GM20000 (cell line): ENCODE results near the gene SNX24.
"Not testable (repeated sequence)": the region's sequence is repeated elsewhere in the genome, so short reads cannot be mapped to it uniquely, and the experiment has no call there.

Source experiments
- DNase-seq: peaks from one replicate; pipeline ENCODE4 v3.0.0; 2012; ENCODE audit warnings: low spot score
- TF ChIP-seq, protein P1 (sequence below): IDR thresholded peaks from 2 replicates; pipeline ENCODE4 v1.5.1; 2012; ENCODE audit warnings: mild to moderate bottlenecking, control low read depth; ENCODE audit errors: extremely low read depth, missing control alignments

The SNX24 gene

DNA sequence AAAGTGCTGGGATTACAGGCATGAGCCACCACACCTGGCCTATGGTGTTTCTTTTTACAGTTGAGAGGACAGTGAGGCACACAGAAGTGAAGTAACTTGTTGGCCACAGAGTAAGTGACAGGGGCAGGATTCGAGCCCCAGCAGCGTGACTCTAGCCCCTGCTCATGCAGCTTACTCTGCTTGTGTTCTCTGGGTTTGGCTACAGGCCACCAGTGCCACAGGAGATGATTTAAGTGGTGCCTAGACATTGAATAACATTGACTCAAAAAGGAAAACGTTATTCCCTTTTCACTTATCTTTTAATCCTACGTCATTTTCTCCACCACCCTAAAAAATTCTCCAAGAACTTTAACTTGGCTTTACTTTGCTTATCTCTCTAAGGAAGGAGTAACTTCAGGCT, 61.4 kb downstream of the SNX24 start:
- no peak for DNase-seq
- TF ChIP-seq, protein P1, sequence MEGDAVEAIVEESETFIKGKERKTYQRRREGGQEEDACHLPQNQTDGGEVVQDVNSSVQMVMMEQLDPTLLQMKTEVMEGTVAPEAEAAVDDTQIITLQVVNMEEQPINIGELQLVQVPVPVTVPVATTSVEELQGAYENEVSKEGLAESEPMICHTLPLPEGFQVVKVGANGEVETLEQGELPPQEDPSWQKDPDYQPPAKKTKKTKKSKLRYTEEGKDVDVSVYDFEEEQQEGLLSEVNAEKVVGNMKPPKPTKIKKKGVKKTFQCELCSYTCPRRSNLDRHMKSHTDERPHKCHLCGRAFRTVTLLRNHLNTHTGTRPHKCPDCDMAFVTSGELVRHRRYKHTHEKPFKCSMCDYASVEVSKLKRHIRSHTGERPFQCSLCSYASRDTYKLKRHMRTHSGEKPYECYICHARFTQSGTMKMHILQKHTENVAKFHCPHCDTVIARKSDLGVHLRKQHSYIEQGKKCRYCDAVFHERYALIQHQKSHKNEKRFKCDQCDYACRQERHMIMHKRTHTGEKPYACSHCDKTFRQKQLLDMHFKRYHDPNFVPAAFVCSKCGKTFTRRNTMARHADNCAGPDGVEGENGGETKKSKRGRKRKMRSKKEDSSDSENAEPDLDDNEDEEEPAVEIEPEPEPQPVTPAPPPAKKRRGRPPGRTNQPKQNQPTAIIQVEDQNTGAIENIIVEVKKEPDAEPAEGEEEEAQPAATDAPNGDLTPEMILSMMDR = no peak

DNA sequence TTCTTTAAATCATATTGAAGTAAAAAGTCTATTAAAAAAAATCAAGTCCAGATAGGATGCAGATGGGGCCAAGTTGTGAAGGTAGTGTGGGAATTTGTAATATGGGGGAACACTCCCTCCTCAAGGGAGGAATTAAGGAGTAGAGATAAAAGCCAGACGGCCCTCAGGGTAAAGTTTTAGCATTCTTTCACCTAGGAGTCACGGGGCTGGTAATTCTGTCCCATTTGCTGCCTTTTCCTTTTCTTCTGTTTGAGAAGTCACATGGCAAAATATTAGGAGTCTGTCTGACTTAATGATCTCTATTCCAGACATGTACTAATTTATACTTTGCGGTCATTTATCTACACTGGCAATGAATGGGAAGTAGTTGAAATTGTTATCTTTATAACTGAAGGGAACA, 61.9 kb downstream of the SNX24 start:
- DNase-seq = no peak
- TF ChIP-seq, protein P1 = no peak

DNA sequence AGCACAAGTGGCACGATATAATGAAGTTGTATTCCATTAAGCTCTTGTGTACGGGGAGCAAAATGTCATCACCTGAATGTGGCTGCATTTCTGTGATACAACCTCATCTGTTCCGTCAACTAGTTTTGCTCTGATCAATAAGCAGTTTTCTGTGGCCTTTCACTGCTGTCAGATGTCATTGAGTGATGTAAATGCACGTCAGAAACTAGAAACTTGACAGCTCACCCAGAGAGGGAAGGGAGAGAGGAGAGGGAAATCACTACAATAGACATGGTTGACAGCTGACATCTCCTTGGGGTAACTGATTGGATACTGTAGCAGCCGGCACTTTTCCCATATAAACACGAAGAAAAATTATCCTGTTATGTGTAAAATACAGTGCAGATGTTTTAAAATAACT, 62.7 kb downstream of the SNX24 start:
- DNase-seq = no peak
- TF ChIP-seq, protein P1 = no peak

DNA sequence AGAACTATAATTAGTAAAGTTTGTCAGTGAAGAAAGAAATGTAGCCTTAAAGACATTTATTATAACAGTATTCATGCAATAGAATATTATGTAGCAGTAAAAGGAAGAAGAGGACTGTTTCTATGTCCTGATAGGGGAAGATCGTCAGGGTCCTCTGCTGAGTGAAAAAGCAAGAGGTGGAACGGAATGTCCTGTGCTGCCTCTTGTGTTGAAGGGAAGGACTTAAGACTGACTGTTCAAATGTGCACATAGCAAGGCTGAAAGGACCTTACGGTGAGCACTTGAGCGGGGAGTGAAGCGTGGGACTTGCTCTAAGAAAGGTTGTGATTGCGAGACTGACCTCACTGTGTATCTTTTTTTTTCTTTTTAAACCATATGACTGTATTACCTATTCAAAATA, 63.2 kb downstream of the SNX24 start:
- DNase-seq = no peak
- TF ChIP-seq, protein P1 = no peak

DNA sequence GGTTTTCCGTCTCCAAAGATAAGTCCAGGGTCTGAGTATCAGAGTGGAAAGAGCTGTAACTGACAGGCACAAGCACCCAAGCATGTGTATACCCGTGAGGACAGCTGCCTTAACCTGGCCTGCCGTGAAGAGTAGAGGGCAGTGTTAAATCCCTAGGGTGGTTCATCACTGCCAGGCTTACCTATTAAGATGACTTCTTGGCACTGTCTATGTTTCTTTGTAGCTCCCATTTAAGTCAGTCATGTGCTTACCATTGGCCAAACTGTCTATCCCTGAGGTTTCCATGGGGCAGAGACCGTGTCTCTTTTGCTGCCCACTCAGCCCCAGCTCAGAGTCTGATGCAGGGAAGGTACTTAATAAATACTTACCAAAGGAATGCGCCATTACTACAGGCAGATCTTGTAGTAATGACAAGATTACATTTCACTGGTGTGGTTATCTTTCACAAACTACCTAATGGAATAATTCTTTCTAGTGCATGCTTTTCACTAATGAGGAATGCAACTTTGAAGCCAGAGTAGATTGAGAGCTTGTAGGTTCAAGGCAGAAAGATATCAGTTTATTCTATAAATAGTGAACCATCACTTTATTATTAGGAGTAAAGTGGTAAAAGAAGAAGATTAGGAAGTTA, 64.2 kb downstream of the SNX24 start:
- TF ChIP-seq, protein P1 = no peak
- no peak for DNase-seq

DNA sequence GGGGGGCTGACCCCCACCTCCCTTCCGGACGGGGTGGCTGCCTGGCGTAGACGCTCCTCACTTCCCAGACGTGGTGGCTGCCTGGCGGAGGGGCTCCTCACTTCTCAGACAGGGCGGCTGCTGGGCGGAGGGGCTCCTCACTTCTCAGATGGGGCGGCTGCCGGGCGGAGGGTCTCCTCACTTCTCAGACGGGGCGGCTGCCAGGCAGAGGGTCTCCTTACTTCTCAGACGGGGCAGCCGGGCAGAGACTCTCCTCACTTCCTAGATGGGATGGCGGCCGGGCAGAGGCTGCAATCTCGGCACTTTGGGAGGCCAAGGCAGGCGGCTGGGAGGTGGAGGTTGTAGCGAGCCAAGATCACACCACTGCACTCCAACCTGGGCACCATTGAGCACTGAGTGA, 68.0 kb downstream of the SNX24 start:
- DNase-seq = not testable (repeated sequence)

DNA sequence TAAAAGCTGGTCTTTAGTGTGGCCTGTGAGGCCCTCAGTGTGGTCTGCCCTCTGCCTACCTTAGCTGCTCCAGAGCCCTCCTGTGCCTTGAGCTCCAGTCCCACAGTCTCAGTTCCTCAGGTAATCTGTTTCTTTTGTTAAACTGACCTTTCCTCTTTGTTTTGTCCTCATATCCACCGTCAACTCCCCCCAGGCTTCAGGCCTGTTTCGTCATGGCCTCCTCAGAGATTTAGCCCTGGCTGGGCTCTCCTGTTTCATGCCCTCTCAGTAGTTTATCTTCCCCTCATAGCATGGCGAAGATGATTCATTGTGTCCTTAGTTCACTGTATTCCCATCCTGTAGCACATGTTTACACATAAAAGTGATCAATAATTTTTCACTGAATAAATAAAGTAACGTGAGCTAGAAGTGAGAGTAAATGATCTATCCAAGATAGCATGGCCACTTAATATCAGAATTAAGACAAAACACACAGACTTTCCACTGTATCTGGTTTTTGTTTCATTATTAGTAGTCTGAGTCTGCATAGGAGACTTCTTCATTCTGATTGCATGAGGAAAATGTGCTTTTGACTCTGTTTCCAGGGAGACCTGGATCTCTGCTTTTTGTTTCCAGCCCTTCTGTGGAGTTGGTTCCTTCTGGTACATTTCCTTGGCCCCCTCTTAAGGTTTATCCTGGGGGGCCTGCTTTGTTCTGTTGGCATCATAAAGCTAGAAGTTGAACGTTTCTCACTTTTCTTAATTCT, 70.5 kb downstream of the SNX24 start:
- TF ChIP-seq, protein P1 = no peak
- peak; percentile 81 for DNase-seq

DNA sequence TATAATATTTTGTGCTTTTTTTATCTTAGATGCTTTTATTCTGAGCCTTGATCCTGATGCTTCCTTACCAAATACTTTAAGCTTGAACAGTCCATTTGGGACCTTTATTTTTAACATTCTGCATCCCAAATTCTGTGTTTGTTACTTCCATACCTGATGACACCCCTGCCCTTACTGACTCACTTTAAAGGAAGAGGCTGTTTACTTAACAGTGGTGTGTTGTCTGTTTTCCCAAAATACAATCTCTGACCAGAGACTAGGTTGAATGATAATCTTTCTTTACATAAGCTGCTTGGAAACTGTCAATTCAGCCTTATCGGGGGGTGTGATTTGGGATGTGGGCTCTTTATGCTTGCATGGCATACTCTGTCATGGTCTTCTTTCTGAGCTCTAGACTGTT, 71.1 kb downstream of the SNX24 start:
- TF ChIP-seq, protein P1 = no peak
- no peak for DNase-seq
